Stimulated activated effector memory CD8-positive, alpha-beta T cell treated with anti-CD3 and anti-CD28 coated beads, Interleukin-12 subunit alpha, Interleukin-12 subunit beta, amount 100 ng/mL, for 72 hours (primary cell): Measurements from ENCODE around the gene LRRC71.

Source experiments
- ATAC-seq: fragments of 150-1000 bp; cut with Tn5 transposase; 2 replicates; pipeline ENCODE4 v1.10.0; 2021
- DNase-seq, 2 donors: peaks; one replicate each; pipeline ENCODE4 v3.0.0; 2021 to 2022; ENCODE audit warnings: low spot score in 2 of 2
- H3K27ac Mint-ChIP-seq: one replicate; pipeline ENCODE4 v1.8.0; 2022; ENCODE audit warnings: mild to moderate bottlenecking, mixed read lengths
- H3K36me3 Mint-ChIP-seq: one replicate; pipeline ENCODE4 v1.8.0; 2022; ENCODE audit warnings: mild to moderate bottlenecking, mixed read lengths
- H3K4me1 Mint-ChIP-seq: one replicate; pipeline ENCODE4 v1.8.0; 2022; ENCODE audit warnings: mixed read lengths
- H3K4me3 Mint-ChIP-seq: one replicate; pipeline ENCODE4 v1.8.0; 2022; ENCODE audit warnings: mild to moderate bottlenecking, mixed read lengths
- H3K9me3 Mint-ChIP-seq: one replicate; pipeline ENCODE4 v1.8.0; 2022; ENCODE audit warnings: mixed read lengths

Gene LRRC71

GRCh38 chr1:156920233-156921052 lies at the start of gene LRRC71:
TSS of gene LRRC71 (plus strand) at chr1:156920632. CDS start at chr1:156920804, 172 bp downstream.
- H3K4me3 Mint-ChIP-seq: peak within 1 kb of the TSS; percentile 46

GRCh38 chr1:156873659-156874058 lies 46.8 kb upstream of the LRRC71 start:
- no peak overlapping the region for H3K27ac Mint-ChIP-seq
- H3K4me1 Mint-ChIP-seq: peaks cover 18% of the 10 kb centered on the region
- no peak for ATAC-seq
- H3K36me3 Mint-ChIP-seq: peaks cover 6% of the 10 kb centered on the region
- no peaks in the 10 kb centered on the region for H3K9me3 Mint-ChIP-seq
- DNase-seq: no peak
- no peak overlapping the region for H3K4me3 Mint-ChIP-seq

More at GRCh38 chr1:156920233-156921052, at the start of gene LRRC71:
- peak; percentile 66 to 82 for DNase-seq
- ATAC-seq: peak; percentile 82
- H3K4me1 Mint-ChIP-seq: peaks cover 22% of the 10 kb centered on the region
- H3K27ac Mint-ChIP-seq: no peak within 1 kb of the TSS
- H3K9me3 Mint-ChIP-seq: no peaks in the 10 kb centered on the region
- H3K36me3 Mint-ChIP-seq: no peaks in the 10 kb centered on the region

GRCh38 chr1:156874142-156874541 lies 46.3 kb upstream of the LRRC71 start:
- ATAC-seq (no peak), DNase-seq (no peak)
- Mint-ChIP-seq H3K36me3 (peaks cover 6% of the 10 kb centered on the region), H3K9me3 (no peaks in the 10 kb centered on the region), H3K4me1 (peaks cover 18% of the 10 kb centered on the region), H3K4me3 (no peak overlapping the region), H3K27ac (no peak overlapping the region)

- no peaks in the 10 kb centered on the region for H3K9me3 Mint-ChIP-seq
- no peak overlapping the region for H3K4me3 Mint-ChIP-seq
- peaks cover 13% of the 10 kb centered on the region for H3K4me1 Mint-ChIP-seq
- no peak overlapping the region for H3K27ac Mint-ChIP-seq
- H3K36me3 Mint-ChIP-seq: peaks cover 2% of the 10 kb centered on the region
- DNase-seq: no peak
- no peak for ATAC-seq
Measured at GRCh38 chr1:156874572-156875340, 45.7 kb upstream of the LRRC71 start.

GRCh38 chr1:156875341-156875615 lies 45.2 kb upstream of the LRRC71 start:
- ATAC-seq (no peak), DNase-seq (no peak)
- H3K27ac Mint-ChIP-seq: no peak overlapping the region
- H3K9me3 Mint-ChIP-seq: no peaks in the 10 kb centered on the region
- H3K4me3 Mint-ChIP-seq: no peak overlapping the region
- no peaks in the 10 kb centered on the region for H3K36me3 Mint-ChIP-seq
- peaks cover 9% of the 10 kb centered on the region for H3K4me1 Mint-ChIP-seq

- H3K27ac Mint-ChIP-seq: no peak overlapping the region
- no peaks in the 10 kb centered on the region for H3K4me1 Mint-ChIP-seq
- DNase-seq: no peak
- no peak for ATAC-seq
- H3K4me3 Mint-ChIP-seq: no peak overlapping the region
- H3K9me3 Mint-ChIP-seq: no peaks in the 10 kb centered on the region
- H3K36me3 Mint-ChIP-seq: no peaks in the 10 kb centered on the region
Measured at GRCh38 chr1:156876281-156876680, 44.2 kb upstream of the LRRC71 start.

- Mint-ChIP-seq H3K27ac (no peak overlapping the region), H3K36me3 (no peaks in the 10 kb centered on the region), H3K4me1 (no peaks in the 10 kb centered on the region), H3K9me3 (no peaks in the 10 kb centered on the region), H3K4me3 (no peak overlapping the region)
- DNase-seq (no peak), ATAC-seq (no peak)
Measured at GRCh38 chr1:156877433-156878170, 42.8 kb upstream of the LRRC71 start.

- no peaks in the 10 kb centered on the region for H3K9me3 Mint-ChIP-seq
- no peak overlapping the region for H3K4me3 Mint-ChIP-seq
- no peaks in the 10 kb centered on the region for H3K36me3 Mint-ChIP-seq
- ATAC-seq: no peak
- no peaks in the 10 kb centered on the region for H3K4me1 Mint-ChIP-seq
- no peak overlapping the region for H3K27ac Mint-ChIP-seq
- no peak for DNase-seq
Measured at GRCh38 chr1:156879876-156880275, 40.6 kb upstream of the LRRC71 start.

GRCh38 chr1:156880473-156880872 lies 40.0 kb upstream of the LRRC71 start:
- DNase-seq: no peak
- Mint-ChIP-seq H3K4me1 (no peaks in the 10 kb centered on the region), H3K27ac (no peak overlapping the region), H3K9me3 (no peaks in the 10 kb centered on the region), H3K4me3 (no peak overlapping the region), H3K36me3 (no peaks in the 10 kb centered on the region)
- ATAC-seq: no peak

GRCh38 chr1:156881101-156881500 lies 39.3 kb upstream of the LRRC71 start:
- Mint-ChIP-seq H3K36me3 (peaks cover under 1% of the 10 kb centered on the region), H3K4me1 (no peaks in the 10 kb centered on the region), H3K27ac (no peak overlapping the region), H3K9me3 (no peaks in the 10 kb centered on the region), H3K4me3 (no peak overlapping the region)
- no peak for DNase-seq
- no peak for ATAC-seq

GRCh38 chr1:156881663-156882062 lies 38.8 kb upstream of the LRRC71 start:
- no peak for ATAC-seq
- no peaks in the 10 kb centered on the region for H3K9me3 Mint-ChIP-seq
- no peak for DNase-seq
- no peak overlapping the region for H3K4me3 Mint-ChIP-seq
- peaks cover 6% of the 10 kb centered on the region for H3K36me3 Mint-ChIP-seq
- H3K4me1 Mint-ChIP-seq: no peaks in the 10 kb centered on the region
- H3K27ac Mint-ChIP-seq: no peak overlapping the region

GRCh38 chr1:156882543-156882942 lies 37.9 kb upstream of the LRRC71 start:
- H3K36me3 Mint-ChIP-seq: peaks cover 6% of the 10 kb centered on the region
- ATAC-seq: no peak

GRCh38 chr1:156883919-156884318 lies 36.5 kb upstream of the LRRC71 start:
- Mint-ChIP-seq H3K27ac (no peak overlapping the region), H3K4me3 (no peak overlapping the region), H3K4me1 (no peaks in the 10 kb centered on the region), H3K36me3 (peaks cover 6% of the 10 kb centered on the region), H3K9me3 (no peaks in the 10 kb centered on the region)
- no peak for ATAC-seq
- DNase-seq: no peak

More at GRCh38 chr1:156882543-156882942, 37.9 kb upstream of the LRRC71 start:
- H3K4me1 Mint-ChIP-seq: no peaks in the 10 kb centered on the region
- no peaks in the 10 kb centered on the region for H3K9me3 Mint-ChIP-seq
- no peak overlapping the region for H3K27ac Mint-ChIP-seq
- DNase-seq: no peak
- no peak overlapping the region for H3K4me3 Mint-ChIP-seq

GRCh38 chr1:156884560-156885184 lies 35.8 kb upstream of the LRRC71 start:
- Mint-ChIP-seq H3K27ac (no peak overlapping the region), H3K4me1 (no peaks in the 10 kb centered on the region), H3K9me3 (no peaks in the 10 kb centered on the region), H3K4me3 (no peak overlapping the region), H3K36me3 (peaks cover 6% of the 10 kb centered on the region)
- DNase-seq (no peak), ATAC-seq (no peak)

GRCh38 chr1:156885314-156885713 lies 35.1 kb upstream of the LRRC71 start:
- Mint-ChIP-seq H3K4me1 (peaks cover 5% of the 10 kb centered on the region), H3K27ac (peak overlapping the region; percentile 23)

More at GRCh38 chr1:156885314-156885713, 35.1 kb upstream of the LRRC71 start:
- peaks cover 6% of the 10 kb centered on the region for H3K36me3 Mint-ChIP-seq
- ATAC-seq (no peak), DNase-seq (no peak)
- no peaks in the 10 kb centered on the region for H3K9me3 Mint-ChIP-seq
- no peak overlapping the region for H3K4me3 Mint-ChIP-seq
